Hematopoietic multipotent progenitor cell treated with erythropoietin and hydrocortisone succinate and interleukin-3 and kit ligand, for 15 days (in vitro differentiated cells): ENCODE data around the gene TRAF1.
"Not testable (repeated sequence)": the region's sequence is repeated elsewhere in the genome, so short reads cannot be mapped to it uniquely, and the experiment has no call there.

Source experiments
- DNase-seq: peaks from one replicate; pipeline ENCODE4 v3.0.0-alpha.2; 2015; ENCODE audit warnings: low spot score

The TRAF1 gene

GRCh38 chr9:120926397-120926928 lies at the start of gene TRAF1:
Gene TRAF1, minus strand, starts transcription at chr9:120926796. Its CDS starts 721 bp downstream, at chr9:120926075.
- DNase-seq, result no peak

DNA sequence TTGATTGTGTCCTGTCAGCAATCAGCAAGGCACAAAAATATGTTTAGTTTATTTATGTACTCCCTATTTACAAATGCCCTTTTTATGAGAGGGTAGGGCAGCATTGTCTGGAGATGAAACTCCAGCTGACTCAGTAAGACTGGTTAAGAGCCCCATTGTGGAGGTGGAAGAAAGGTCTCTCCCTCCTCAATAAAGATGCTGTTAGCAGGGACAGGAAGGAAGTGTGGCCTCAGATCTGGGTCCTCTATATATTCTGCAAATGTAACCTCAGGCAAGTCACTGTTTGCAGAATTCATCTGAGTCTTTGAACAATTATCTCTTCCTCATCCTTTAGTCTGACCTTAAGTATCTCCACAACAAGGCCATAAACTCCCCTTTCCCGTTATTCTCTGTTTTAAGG lies 48.3 kb upstream of the TRAF1 start:
- no peak for DNase-seq

GRCh38 chr9:120974181-120974580 lies 47.6 kb upstream of the TRAF1 start:
- no peak for DNase-seq

GRCh38 chr9:120971938-120972337 lies 45.3 kb upstream of the TRAF1 start:
- no peak for DNase-seq

DNA sequence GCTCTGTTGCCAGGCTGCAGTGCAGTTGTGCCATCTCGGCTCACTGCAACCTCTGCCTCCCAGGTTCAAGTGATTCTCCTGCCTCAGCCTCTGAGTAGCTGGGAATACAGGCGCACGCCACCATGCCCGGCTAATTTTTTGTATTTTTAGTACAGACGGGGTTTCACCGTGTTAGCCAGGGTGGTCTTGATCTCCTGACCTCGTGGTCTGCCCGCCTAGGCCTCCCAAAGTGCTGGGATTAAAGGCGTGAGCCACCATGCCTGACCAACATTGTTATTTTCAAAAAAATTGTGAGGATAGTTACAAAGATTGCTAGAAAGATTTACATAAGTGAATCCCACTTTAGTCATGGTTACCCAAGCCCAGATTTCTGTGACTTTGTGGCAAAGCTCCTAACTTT lies 44.9 kb upstream of the TRAF1 start:
- not testable (repeated sequence) for DNase-seq

DNA sequence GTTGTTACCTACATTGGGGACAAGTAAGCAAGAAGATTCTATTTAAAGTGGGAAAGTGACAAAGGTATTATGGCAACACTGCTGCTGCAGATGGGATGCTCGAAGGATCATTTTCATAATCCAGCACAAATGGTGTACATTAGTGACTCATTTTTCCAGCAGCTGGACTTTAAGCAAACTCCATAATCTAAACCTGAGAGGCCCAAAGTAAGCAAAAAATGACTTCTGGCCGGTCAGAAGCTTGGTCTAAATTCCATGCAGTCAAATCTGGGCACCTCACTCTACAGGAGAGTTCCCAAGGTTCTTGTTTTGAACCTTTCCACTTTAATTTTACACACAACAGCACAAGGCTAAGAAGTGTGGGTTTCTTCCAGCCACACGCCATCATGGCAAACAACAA lies 43.6 kb upstream of the TRAF1 start:
- DNase-seq, result no peak

- DNase-seq, result no peak
Observed at GRCh38 chr9:120966013-120966369, 39.4 kb upstream of the TRAF1 start.

DNA sequence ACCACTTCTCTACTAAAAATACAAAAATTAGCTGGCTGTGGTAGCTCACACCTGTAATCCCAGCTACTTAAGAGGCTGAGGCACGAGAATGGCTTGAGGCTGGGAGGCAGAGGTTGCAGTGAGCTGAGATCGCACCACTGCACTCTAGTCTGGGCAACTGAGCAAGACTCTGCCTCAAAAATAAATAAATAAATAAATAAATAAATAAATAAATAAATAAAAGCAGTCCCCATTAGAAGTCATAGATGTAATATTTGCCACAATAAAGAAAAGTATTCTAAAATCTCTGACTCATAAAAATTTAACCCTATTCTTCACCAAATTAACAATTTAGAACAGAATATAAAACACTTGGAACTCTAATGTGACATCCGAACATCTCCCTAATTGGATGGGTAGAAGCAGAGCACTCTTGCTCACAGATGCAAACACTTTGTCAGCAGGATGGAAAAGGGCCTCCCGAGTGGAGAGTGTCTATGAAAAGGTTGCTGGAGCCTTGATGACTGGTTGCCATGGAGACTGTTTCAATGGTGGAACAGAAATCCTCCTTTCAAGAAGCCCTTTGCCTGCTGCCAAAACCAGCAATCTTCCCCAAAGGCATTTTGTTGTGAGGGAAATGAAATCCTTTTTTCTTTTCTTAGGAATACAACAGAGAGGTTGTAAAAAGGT lies 38.9 kb upstream of the TRAF1 start:
- no peak for DNase-seq

GRCh38 chr9:120961936-120962335 lies 35.3 kb upstream of the TRAF1 start:
- no peak for DNase-seq

- DNase-seq, result no peak
Observed at GRCh38 chr9:120960001-120960400, 33.4 kb upstream of the TRAF1 start.

- no peak for DNase-seq
Observed at GRCh38 chr9:120956862-120957261, 30.3 kb upstream of the TRAF1 start.

DNA sequence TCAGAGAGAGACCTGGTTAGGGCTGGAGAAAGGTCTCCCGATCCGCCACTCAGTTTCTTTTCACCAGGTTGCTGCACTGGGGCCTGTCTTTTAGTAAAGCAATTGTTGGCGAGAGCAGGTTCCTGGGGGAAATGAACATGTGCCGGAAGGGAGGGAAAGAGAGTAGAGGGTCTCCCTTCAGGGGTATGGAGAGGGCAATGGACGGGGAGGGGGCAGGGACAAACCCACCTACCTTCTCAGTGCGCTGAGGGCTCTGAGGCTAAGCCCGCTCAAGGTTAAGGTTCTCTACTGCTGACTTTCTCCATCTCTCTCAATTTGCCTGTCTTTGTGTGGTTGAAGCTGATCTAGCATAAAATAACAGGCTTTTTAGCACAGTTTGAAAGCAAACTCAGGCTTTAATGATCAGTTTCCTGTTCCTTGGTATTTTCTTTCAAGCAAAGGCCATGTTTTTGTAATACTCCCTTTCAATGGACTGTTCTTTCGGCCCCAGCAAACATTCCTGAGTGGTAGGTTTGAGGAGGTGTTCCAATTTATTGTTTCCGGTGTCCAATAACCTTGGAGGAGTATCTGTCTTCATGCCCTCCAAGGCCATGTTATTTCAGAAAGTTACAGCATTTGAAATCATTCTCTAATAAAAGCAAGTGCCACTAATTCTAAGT lies 25.5 kb upstream of the TRAF1 start:
- no peak for DNase-seq

GRCh38 chr9:120950421-120951388 lies 24.1 kb upstream of the TRAF1 start:
- DNase-seq, result no peak

DNA sequence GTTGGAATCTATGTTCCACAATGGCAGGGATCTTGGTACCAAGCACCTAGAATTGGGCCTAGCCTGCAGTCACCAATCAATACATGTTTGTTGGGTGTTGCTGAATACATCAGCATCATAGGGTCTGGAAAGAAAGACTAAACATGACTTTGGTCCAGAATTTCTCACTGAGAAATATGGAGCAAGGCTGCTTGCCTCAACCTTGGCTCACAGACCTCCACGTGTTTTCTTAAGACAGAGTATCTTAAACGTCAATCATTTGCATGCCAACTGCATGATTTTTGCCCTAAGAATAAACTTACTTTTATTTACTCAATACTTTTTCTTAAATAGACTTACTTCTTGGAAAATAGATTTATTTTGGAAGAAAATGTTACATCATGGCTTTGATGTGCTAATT lies 22.7 kb upstream of the TRAF1 start:
- no peak for DNase-seq

GRCh38 chr9:120948824-120949223 lies 22.2 kb upstream of the TRAF1 start:
- no peak for DNase-seq

- no peak for DNase-seq
Observed at GRCh38 chr9:120947222-120947621, 20.6 kb upstream of the TRAF1 start.

DNA sequence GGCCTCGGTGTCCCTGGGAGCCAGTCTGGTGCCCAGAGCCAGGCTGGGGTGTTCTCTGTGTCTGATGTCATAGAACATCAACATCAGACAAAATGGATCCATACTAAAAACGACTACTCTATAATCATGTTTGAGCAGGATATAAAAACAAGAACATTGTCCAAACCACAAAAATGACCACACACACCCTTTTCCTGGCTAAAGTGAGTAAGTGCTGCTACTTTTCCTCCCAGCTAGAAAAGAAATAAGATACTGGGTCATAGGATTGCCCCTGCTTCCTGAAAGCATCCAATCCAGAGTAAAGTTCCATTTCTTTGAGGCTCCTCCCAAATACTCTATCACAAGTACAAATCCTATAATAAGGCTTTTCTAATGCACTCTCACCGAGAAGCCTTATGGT lies 19.7 kb upstream of the TRAF1 start:
- DNase-seq, result no peak

DNA sequence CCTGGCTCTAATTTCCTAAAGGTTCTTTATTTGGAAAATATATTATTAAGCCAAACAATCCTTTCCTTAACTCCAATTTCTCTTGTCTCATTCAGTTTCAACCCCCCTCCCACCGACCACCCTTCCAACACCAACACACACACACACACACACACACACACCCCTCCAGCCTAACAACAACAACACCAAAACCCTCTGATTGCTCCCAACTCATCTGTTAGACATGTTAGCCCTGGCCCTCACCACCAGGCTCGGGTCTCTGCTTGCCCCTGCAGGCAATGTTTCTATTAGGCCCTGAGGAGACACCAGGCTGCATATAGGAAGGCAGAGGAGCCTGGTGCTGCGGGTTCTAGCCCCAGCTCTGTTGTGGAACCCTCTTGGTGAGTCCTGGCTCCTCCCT lies 18.4 kb upstream of the TRAF1 start:
- no peak for DNase-seq

GRCh38 chr9:120944434-120944843 lies 17.8 kb upstream of the TRAF1 start:
- DNase-seq, result no peak

DNA sequence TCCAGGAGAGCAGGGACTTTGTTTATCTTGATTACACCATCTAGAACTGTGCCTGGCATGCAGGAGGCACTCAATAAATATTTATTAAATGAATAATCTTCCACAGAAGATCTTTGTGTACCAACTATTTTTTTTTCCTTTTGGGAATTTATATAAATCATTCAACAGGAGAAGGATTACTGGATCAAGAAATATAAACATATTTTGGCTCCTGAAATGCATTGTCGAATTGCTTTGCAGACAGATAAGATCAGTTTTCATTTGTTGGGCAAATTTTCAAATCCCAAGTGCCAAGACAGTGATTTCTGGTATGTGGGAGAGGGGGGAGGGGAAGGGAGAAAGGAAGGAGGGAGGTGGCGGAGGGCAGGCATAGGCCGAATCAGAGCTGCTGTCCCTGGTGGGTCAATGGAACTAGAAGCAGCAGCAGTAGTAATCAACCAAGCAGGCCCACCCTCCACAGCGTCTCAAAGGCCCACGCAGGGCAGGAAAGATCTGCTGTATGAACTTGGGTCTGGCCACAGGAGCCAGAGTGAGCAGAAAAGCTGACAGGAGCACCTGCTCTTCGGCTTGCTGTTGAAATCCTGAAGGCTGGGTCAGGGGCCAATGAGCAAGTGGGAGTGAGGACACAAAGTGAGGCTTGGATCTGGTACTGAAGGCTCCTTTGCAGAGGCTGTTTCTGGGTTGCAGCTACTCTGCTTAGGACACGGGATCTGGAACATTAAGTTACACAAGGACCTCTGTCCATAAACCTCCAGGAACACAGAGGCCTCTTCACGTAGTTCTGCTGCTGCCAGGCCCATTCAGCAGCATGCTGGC lies 15.8 kb upstream of the TRAF1 start:
- DNase-seq, result no peak

DNA sequence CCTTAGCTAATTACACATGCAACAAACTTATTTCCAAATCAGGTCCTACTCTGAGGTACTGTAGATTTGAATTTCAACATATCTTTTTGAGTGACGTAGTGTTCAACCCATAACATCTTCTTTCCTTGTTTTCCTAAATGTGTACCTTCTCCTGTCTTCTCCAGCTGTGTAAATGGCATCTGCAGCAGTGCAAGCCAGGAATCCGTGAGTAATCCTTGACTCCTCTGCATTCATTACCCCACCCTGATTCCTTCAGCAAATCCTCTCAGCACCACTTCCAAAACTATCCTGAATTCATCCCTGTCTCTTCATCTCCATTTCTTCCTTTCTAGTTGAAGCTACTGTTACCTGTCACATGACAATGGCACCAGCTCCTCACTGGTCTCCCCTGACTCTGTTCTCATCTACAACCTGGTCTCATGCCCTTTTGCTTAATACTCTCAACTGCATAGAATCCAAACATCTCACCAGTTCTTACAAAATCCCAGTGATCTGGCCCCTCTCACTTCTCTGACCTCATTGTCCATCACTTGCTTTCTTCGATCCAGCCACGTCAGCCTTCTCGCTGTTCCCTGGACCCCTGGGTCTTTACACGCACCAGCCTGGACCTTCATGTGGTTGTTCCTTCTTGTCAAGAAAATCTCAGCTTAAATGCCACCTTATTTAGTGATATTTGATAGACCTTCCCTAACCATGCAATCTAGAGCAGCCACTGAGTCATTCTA lies 14.6 kb upstream of the TRAF1 start:
- DNase-seq, result no peak
